ENCODE measurements around the gene BRAT1.

DNA sequence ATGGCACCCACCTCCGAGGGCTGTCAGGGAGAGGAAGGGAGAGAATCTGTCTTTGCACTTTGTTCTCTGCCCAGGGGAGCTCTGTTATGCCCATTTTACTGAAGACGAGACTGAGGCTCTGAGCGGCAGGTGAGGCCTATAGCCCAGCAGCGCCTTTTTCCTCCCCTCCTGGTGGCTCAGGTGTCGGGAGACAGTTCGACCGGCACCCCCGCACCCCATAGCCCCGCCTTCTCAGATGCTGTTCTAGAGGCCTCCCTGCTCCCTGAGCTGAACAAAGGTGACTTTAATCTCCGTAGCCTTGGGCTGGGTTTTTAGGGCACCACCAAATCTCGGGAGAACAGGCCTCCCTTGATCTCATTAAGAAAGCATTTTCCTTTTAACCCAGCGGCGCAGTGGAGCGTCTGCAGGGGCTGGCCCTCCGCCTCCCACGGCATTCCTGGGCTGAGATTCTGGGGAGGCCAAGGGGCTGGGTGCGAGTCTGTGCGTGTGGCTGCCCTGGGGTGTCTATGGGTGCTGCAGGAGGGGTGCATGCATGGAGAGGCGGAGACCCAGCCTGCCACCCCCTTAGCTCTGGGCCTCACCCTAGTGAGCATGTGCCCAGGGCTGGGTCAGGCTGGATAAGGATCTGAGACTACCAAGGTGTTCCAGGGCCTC lies 32.4 kb downstream of the BRAT1 start:
- TF ChIP-seq POLR2AphosphoS5 (IDR thresholded peaks at IDR 0.05): no peak
- TF ChIP-seq, protein P1, sequence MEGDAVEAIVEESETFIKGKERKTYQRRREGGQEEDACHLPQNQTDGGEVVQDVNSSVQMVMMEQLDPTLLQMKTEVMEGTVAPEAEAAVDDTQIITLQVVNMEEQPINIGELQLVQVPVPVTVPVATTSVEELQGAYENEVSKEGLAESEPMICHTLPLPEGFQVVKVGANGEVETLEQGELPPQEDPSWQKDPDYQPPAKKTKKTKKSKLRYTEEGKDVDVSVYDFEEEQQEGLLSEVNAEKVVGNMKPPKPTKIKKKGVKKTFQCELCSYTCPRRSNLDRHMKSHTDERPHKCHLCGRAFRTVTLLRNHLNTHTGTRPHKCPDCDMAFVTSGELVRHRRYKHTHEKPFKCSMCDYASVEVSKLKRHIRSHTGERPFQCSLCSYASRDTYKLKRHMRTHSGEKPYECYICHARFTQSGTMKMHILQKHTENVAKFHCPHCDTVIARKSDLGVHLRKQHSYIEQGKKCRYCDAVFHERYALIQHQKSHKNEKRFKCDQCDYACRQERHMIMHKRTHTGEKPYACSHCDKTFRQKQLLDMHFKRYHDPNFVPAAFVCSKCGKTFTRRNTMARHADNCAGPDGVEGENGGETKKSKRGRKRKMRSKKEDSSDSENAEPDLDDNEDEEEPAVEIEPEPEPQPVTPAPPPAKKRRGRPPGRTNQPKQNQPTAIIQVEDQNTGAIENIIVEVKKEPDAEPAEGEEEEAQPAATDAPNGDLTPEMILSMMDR (IDR thresholded peaks at IDR 0.05; ENCODE audit: poor library complexity, severe bottlenecking): no peak
- no peak for TF ChIP-seq EZH2 (IDR thresholded peaks at IDR 0.05; ENCODE audit: borderline replicate concordance, insufficient read depth, low read length, poor library complexity, severe bottlenecking)
- TF ChIP-seq SMC3 (conservative IDR thresholded peaks at IDR 0.05; ENCODE audit: poor library complexity): no peak
- no peak for TF ChIP-seq REST (IDR thresholded peaks at IDR 0.05; ENCODE audit: borderline replicate concordance)
- TF ChIP-seq MXI1 (conservative IDR thresholded peaks at IDR 0.05; ENCODE audit: poor library complexity, severe bottlenecking): no peak
